Activated CD8-positive, alpha-beta T cell treated with anti-CD3 and anti-CD28 coated beads for 36 hours (primary cell): Measurements from ENCODE around the gene LETMD1. TPM values are rescaled to one million over a fixed set of nuclear protein-coding genes. Genes with fewer than 3 reads are reported as not detected.

ENCODE experiments used
- ATAC-seq: fragments of 200-7000 bp; cut with Tn5 transposase; one replicate; pipeline ENCODE4 v1.10.0; 2021; ENCODE audit warnings: mild to moderate bottlenecking, moderate library complexity
- CTCF ChIA-PET: fragments of 350-600 bp; sonication (Branson Sonifier 250); formaldehyde crosslinking; loops from one replicate; lab custom pipeline; 2021; ENCODE audit warnings: antibody characterized with exemption; lab: Charles Lee
- POLR2A ChIA-PET: fragments of 350-600 bp; sonication (Branson Sonifier 250); formaldehyde crosslinking; loops from one replicate; lab custom pipeline; 2021; ENCODE audit warnings: antibody characterized with exemption; lab: Charles Lee
- DNase-seq: peaks from one replicate; pipeline ENCODE4 v3.0.0-alpha.2; 2020
- H3K27ac Mint-ChIP-seq: one replicate; pipeline ENCODE4 v1.8.0; 2021; ENCODE audit warnings: mild to moderate bottlenecking, mixed read lengths
- H3K27me3 Mint-ChIP-seq: one replicate; pipeline ENCODE4 v1.8.0; 2021; ENCODE audit warnings: mixed read lengths
- H3K36me3 Mint-ChIP-seq: one replicate; pipeline ENCODE4 v1.8.0; 2021; ENCODE audit warnings: low read depth, mixed read lengths
- H3K4me1 Mint-ChIP-seq: one replicate; pipeline ENCODE4 v1.8.0; 2021; ENCODE audit warnings: low read depth, mixed read lengths
- H3K4me3 Mint-ChIP-seq: one replicate; pipeline ENCODE4 v1.8.0; 2021; ENCODE audit warnings: mild to moderate bottlenecking, moderate library complexity, mixed read lengths
- H3K9me3 Mint-ChIP-seq: one replicate; pipeline ENCODE4 v1.8.0; 2021; ENCODE audit warnings: mixed read lengths
- CTCF ChIP-seq: fragments of 200-600 bp; IDR thresholded peaks from one replicate; pipeline ENCODE4 v1.8.0; 2022; ENCODE audit warnings: antibody characterized with exemption, mild to moderate bottlenecking
- intact Hi-C: fragments of 100-400 bp; cut with micrococcal nuclease; formaldehyde crosslinking; loops from one replicate; pipeline ENCODE4 v1.10.0; 2022
- total RNA-seq, 2 experiments: library from RNA; stranded (reverse); gene quantifications; one replicate each; pipeline ENCODE4 v1.2.3, GENCODE V29; 2021

The LETMD1 gene
- total RNA-seq, 2 experiments from 2014 or later = 71.6 to 81.5 TPM

GRCh38 chr12:51056242-51056641 lies 8.1 kb downstream of the LETMD1 start:
- H3K9me3 Mint-ChIP-seq = no peaks in the 10 kb centered on the region
- H3K36me3 Mint-ChIP-seq = peaks cover 56% of the 10 kb centered on the region
- H3K4me3 Mint-ChIP-seq = no peak overlapping the region
- CTCF ChIA-PET = no interaction called here
- ATAC-seq (no peak), DNase-seq (no peak)
- POLR2A ChIA-PET = no interaction called here
- peaks cover 8% of the 10 kb centered on the region for H3K4me1 Mint-ChIP-seq
- no peak overlapping the region for H3K27ac Mint-ChIP-seq
- intact Hi-C loops = no loop called here
- no peak for TF ChIP-seq CTCF
- H3K27me3 Mint-ChIP-seq = no peaks in the 10 kb centered on the region

DNA sequence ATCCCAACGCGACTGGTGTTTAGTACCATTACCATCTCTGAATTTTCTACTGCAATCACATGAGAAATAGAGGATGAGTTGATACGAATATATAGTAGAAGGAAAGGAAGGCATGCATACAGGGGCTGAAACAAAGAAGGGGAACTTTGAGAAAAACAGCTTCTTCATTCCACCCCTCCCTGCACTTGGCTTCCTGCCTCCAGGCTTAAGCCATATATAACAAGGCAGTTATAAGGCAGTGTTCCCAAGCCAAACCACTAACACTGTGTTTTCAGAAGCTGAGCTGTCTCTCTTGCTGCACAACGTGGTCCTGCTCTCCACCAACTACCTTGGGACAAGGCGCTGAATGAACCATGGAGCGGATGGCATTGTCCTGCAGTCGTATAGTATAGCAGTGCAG lies 11.0 kb downstream of the LETMD1 start:
- H3K9me3 Mint-ChIP-seq = no peaks in the 10 kb centered on the region
- H3K4me3 Mint-ChIP-seq = no peak overlapping the region
- intact Hi-C loops = no loop called here
- CTCF ChIA-PET = no interaction called here
- ATAC-seq = no peak
- no peak for TF ChIP-seq CTCF
- peak overlapping the region; percentile 36 for H3K27ac Mint-ChIP-seq
- DNase-seq = no peak
- H3K4me1 Mint-ChIP-seq = no peaks in the 10 kb centered on the region
- POLR2A ChIA-PET = interaction anchor here (0.6 kb wide), 1 partner anchor 23 kb away, joined by 3 read pairs; no protein-coding TSS in a partner anchor
- H3K36me3 Mint-ChIP-seq = peaks cover 47% of the 10 kb centered on the region
- no peaks in the 10 kb centered on the region for H3K27me3 Mint-ChIP-seq

GRCh38 chr12:51062631-51063397 lies 14.7 kb downstream of the LETMD1 start:
- TF ChIP-seq CTCF = no peak
- Mint-ChIP-seq H3K27ac (no peak overlapping the region), H3K4me1 (no peaks in the 10 kb centered on the region), H3K36me3 (peaks cover 31% of the 10 kb centered on the region), H3K4me3 (no peak overlapping the region), H3K27me3 (no peaks in the 10 kb centered on the region), H3K9me3 (no peaks in the 10 kb centered on the region)
- DNase-seq (no peak), ATAC-seq (no peak)
- ChIA-PET CTCF (no interaction called here), POLR2A (interaction anchor here (1.3 to 2.1 kb wide), 2 partner anchors 10 to 12 kb away, joined by 6 read pairs; no protein-coding TSS in a partner anchor)
- intact Hi-C loops = no loop called here

- no peaks in the 10 kb centered on the region for H3K9me3 Mint-ChIP-seq
- TF ChIP-seq CTCF = no peak
- H3K4me1 Mint-ChIP-seq = no peaks in the 10 kb centered on the region
- H3K4me3 Mint-ChIP-seq = no peak overlapping the region
- CTCF ChIA-PET = interaction anchor here (0.7 kb wide), 1 partner anchor 112 kb away, joined by 3 read pairs; no protein-coding TSS in a partner anchor
- no peak overlapping the region for H3K27ac Mint-ChIP-seq
- ATAC-seq (no peak), DNase-seq (no peak)
- H3K27me3 Mint-ChIP-seq = no peaks in the 10 kb centered on the region
- peaks cover 14% of the 10 kb centered on the region for H3K36me3 Mint-ChIP-seq
- intact Hi-C loops = no loop called here
- POLR2A ChIA-PET = no interaction called here
Observed at GRCh38 chr12:51065530-51065929, 17.4 kb downstream of the LETMD1 start.

DNA sequence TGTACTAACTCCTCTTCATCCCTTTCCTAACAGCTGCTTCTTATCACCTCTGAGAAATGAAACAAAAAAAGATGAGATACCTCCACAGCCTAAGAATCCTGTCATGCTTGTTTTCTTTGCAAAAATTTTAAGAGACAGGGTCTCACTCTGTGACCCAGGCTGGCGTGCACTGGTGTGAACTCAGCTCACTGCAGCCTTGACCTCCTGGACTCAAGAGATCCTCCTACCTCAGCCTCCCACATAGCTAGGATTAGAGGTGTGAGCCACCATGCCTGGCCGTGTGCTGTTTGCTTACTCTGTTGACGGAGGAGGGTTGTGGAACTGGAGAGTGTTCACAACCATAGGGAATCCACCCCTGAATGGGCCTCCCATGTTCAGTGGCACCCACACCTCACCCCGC lies 19.1 kb downstream of the LETMD1 start:
- Mint-ChIP-seq H3K9me3 (no peaks in the 10 kb centered on the region), H3K4me1 (no peaks in the 10 kb centered on the region), H3K4me3 (no peak overlapping the region), H3K27ac (peak overlapping the region; percentile 30), H3K27me3 (no peaks in the 10 kb centered on the region), H3K36me3 (peaks cover 18% of the 10 kb centered on the region)
- ChIA-PET POLR2A (no interaction called here), CTCF (no interaction called here)
- ATAC-seq (no peak), DNase-seq (no peak)
- intact Hi-C loops = no loop called here
- TF ChIP-seq CTCF = no peak
